DMS153 treated with DMSO at 0.1 percent for 48 hours (cell line): ENCODE data around the gene ZBTB16.

Experiments
- DNase-seq: peaks from one replicate; lab custom pipeline; 2025; ENCODE audit not compliant: unreplicated experiment; lab: John Stamatoyannopoulos, UW

ZBTB16 gene

DNA sequence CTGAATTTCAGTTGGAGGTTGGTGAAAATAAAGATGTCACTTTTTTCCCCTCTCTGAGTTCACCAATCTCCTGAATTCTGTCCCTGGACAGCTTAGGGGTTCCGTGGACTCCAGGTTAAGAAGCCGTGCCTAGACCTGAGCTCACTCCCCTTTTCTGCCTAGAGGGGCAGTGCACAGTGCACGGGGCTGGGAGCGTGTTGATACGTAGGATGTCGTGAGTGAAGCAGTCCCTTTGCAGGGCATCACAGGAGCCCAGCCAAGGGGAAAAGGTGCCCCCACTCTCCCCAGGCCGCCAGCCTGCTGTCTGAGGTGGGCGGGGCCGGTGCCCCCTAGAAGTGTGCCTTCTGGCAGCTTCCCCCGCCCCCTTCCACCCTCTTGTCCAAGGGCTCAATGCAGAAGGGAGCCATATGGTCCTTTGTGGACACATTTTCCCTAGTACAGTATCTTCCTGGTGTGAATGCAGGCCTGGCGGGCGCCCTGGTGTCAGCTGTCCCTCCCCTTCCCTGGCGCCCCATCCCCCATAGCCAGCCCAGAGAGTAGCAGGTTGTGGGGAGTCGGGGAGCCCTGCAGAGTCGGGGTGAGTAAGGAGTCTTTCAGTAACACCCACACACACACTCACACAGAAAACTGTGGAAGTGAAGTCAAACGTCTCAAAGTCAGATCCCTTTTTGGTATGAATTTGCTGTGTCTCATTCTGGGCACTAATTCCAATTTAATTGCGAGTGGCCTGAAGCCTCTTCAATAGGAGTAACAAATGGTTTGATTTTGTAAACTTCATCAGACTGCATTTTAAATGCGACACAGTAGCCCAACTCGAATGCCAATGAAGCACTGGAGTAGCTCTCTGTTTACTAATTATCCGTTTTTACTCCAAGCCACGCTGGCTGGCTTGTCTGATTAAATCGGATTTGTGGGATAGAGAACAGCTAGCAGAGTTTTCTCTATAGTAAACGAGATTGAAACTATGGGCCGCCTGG, 169.2 kb downstream of the ZBTB16 start:
- no peak for DNase-seq

GRCh38 chr11:114230031-114230704, 170.7 kb downstream of the ZBTB16 start:
- no peak for DNase-seq

DNA sequence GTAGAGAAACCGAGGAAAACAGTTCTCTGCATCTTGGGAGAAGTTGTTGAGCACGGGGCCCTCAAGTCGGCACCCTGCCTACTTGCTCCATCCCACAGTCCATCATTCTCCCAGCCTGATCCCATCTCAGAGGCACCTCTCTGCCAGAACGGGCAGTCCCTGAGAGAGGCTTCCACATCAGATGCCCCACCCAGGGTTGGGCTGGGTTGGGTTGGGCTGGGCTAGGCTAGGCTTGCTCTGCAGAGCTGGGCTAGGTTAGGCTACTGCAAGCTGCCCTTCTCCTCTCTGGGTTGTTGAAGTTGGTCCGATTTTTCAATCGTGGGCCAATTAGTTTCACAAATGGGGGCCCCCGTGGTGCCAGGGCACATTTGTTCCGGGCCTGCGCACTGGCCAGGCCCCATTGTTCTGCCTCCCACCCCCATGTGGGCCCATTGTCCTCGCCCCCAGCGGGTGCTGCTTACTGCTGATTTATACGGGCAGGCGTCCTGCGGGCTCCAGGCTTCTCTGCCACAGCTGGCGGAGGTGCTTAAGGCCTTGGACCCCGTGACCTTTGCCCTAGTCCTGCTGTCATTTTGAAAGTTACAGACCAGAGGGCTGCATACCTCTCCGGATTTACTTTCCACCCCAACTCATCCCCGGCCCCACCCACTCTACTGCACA, 173.0 kb downstream of the ZBTB16 start:
- DNase-seq: no peak

DNA sequence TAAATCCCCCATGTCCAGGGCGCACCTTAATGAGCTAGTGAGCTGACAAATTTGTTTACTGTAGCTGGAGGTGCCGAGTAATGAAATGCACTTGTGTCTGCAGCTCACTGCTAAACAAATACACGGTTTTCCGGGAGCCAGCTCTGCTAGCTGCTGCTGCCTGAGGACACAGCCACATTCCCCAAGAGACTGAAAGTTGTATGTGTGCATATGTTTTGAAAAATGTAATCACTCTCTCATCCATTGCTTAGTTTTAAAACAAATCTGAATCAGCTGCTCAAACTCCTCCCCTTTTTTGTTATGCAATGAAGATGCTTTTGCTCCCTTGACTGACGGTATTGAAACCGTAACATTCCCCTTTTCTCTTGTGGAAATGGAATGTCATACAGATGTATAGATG, 174.2 kb downstream of the ZBTB16 start:
- DNase-seq: peak; percentile 56

- no peak for DNase-seq
These were observed 177.3 kb downstream of the ZBTB16 start for GRCh38 chr11:114236829-114237228.

DNA sequence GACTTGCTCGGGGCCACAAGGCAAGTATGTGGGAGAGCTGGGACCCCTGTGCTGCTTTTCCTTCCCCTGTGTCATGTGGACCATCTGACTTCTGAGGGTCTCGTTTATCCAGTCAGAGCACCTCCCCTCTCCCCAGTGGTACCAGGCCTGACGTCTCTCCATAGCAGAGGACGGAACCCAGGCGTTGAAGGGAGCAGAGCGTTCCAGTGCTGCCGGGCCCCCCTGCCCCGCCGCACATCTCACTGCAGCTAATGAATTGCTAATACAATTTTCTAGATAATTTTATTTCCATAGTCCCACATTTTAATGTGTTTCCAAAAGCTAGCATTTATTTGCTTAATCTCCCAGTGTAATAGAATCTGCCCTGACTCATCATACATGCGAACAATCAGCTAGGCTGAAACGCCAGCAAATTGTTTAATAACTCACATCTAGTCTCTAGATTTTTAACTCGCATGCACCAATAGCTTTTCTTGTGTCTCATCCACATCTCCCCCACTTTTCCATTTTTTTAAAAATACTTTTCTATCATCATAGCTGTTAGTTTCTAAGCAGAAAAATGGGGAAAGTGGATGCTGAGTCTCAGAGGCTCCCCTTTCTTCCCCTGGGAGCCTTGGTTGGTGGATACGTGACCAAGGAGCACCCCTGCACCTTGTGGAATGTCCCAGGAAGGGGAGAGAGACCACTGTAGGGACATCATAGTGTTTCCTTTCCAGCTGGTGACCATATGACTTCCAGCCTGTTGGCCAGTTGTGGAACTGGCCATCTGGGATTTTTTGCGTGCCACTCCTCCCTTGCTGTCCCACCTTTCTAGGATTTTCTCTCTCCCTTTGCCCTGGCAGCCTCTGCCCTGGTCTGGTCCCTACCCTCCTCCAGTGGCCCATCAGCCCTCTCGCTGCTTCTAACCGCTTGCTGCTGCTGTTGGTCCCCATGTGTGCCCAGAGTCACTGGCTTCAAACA, 178.1 kb downstream of the ZBTB16 start:
- no peak for DNase-seq

DNA sequence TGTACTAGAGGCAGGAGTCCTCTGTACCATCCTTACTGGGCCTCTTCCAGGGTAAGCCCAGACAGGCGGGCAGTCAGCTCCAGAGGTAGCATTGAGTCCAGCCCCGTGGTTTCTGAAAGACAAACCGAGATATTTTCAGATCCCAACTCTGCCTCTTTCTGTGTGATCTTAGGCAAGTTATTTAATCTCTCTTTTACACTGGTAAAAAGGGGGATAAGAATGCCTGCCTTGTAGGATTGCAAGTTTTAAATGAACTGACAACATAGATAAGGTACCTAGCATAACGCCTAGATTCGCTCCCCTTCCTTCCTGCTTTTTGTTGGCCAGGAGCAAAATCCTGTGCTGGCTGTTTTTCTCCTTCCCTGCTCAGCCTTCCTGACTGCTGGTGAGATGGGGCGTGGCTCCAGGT, 180.2 kb downstream of the ZBTB16 start:
- DNase-seq: no peak

DNA sequence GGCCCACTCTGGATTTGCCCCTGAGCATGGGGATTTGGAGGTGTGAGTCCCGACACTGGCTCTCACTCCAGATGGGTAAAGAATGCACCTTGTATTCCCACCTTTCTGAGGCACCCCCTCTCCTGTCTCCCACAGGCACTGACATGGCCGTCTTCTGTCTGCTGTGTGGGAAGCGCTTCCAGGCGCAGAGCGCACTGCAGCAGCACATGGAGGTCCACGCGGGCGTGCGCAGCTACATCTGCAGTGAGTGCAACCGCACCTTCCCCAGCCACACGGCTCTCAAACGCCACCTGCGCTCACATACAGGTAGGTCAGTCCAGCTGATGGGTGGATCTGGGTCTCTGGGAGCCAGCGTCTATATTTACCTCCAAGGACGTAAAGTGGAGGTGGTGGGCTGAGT, 182.5 kb downstream of the ZBTB16 start:
- no peak for DNase-seq

GRCh38 chr11:114243461-114244372, 184.2 kb downstream of the ZBTB16 start:
- DNase-seq: peak; percentile 41

DNA sequence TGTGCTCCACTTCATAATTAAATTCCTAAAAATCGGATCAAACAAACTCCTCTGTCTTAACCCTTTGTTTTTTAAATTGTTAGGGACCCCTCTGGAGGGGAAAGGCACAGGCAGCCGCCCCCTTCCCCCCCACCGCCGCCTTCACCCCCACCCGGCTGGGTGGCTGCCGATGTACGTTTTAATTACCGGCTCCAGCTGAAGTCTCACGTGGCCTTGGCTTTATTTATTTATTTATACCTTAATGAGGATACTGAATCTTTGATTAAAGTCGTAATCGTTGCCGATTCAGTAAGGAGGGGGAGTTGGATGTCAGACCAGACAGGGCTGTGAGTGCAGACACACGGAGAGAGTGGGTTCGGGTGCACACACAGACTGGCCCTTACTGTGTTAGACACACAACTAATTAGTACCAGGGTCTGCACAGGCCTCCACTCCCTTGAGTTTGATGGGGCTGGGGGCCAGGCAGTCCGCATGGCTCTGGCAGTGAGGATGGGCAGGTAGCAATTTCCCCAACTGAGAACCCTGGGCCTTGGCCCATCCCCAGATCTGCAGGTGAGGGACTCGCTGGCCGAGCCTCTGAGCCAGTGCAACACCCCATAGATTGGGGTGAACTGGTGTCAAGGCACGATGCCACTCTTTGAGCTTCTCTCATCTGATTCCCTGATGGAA, 185.3 kb downstream of the ZBTB16 start:
- DNase-seq: no peak

GRCh38 chr11:114246321-114247069, 187.0 kb downstream of the ZBTB16 start:
- no peak for DNase-seq

- no peak for DNase-seq
These were observed 187.7 kb downstream of the ZBTB16 start for GRCh38 chr11:114247070-114247789.

GRCh38 chr11:114250180-114250579, 190.7 kb downstream of the ZBTB16 start:
- DNase-seq: no peak

- DNase-seq: no peak
These were observed 191.7 kb downstream of the ZBTB16 start for GRCh38 chr11:114250993-114251814.

DNA sequence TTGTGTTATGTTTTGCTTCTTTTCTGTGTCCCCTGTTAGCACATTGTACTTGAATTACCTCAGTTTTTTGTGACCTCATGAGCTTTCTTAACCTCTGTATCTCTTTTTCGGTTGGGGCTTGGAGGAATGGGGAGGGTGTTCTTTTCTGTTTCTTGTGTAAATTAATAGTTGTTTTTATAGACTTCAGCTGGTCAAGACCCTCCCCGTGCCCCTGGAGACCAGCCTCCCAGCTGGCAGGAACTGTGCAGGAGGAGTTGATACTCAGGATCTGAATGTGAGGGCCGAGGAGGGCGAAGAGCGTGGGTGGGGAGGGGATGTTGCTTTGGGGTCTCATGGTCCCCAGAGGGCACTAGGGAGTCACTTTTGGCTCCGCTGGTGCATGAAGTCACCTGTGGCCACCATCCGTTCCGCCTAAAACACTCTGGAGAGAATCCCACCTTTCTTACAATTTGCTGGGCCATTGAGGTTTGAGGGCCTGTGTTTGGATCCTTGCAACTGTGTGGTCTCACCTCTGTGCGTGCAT, 192.4 kb downstream of the ZBTB16 start:
- DNase-seq: no peak

- no peak for DNase-seq
These were observed 193.3 kb downstream of the ZBTB16 start for GRCh38 chr11:114252767-114253166.
